GM21825 (cell line): ENCODE measurements around the gene GRID2.
"Not testable (repeated sequence)": the region's sequence is repeated elsewhere in the genome, so short reads cannot be mapped to it uniquely, and the experiment has no call there.

Experiments
- ATAC-seq: cut with Tn5 transposase; IDR thresholded peaks from one replicate; pipeline ENCODE4 v1.9.1; 2021; ENCODE audit warnings: mild to moderate bottlenecking, moderate library complexity; ENCODE audit not compliant: unreplicated experiment

GRID2 gene

DNA sequence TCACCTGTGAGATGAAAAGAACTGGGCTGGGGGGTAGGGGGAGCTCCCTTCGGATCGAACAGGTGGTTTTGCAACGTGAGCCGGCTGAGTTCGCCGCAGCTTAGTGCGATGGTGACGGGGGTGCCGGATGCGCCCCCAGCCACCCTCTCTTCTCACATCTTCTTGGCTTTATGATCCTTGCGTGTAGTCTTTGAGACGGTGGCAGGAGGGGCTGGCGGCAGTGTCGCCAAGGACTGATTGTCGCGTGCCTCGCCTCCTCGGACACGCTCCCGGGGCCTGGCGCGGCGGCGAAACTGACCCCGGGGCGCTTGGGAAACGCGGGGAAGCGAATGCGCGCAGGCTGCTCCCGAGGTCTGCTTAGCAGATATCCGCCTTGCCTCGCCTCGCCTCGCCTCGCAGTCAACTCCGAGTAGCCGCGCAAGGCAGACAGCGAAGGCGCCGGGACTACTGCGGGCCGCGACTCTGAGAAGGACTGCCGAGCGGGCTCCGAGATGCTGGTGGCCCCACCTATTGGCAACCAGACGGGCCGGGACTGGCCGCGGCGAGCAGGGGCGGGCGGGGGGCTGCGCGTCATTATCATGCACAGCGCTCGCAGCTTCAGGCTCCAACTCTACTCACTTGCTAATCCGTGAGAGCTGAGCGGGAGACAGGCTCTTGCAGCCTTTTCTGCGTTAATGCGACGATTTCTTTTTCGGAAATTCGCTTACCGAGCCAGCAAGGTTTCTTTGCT lies 1.5 kb downstream of the GRID2 start:
- no peak for ATAC-seq

DNA sequence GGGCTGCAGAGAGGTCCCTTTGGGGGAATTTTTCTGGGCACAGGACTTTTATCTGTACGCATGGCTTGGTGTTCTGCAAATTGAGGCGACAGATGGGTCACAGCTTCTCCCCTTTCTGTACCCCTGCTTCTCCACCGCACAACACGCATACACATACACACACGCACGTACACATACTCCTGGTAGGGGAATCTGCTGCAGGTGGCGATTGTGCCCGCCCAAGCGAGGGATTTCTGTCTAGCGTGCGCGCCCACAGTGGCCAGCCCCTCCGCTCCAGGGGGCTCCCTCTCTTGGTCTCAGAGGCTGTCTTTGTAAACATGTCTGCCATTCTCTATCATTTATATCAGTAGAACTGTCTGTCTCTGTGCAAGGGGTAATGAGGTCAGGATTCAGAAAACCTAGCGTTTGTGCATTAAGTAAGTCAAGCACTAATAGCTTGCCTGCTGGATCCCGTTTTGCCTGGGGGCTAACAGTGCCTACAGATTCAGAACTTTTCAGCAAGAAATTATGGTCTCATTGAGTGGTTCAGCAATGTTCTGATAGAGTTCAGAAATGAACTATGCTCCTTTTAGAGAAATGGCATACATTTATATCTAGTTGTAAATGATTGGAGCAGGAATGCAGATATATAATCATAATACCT lies 2.2 kb downstream of the GRID2 start:
- no peak for ATAC-seq

DNA sequence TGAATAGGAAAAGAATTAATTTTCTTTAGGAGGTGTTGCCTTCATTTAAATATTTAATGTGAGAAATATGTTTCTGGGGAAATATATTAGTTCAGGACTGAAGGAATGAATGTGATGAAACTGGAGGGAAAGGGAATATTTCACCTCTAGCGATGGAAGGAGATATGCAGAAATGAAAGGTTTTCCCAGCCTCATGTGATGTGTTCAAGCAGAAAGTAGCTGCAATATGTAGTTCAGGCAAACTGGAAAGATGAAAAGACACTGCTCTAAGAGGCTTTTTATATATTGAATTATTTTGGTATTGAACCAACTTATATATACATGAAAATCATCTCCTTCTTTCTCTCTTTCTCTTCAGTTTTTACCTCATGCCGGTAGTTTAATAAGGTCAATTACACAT lies 3.4 kb downstream of the GRID2 start:
- ATAC-seq = no peak

DNA sequence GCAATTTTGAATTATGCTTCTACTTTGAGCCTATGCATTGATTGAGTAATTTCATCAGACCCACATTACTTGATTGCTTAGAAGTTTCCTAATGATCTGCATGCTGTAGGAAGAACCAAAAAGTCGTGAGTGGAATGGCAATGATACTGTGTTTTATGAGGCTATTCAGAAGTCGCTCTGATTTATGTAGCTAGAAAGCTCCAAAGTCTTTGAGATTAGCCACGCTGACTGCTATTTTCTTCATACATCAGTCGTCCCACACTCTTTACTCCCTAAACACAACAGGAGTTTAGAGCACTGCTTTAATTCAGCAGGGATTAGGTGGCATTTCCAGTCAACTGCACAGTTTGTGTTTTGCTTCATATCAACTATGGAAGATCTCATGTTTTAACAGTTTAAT lies 4.1 kb downstream of the GRID2 start:
- no peak for ATAC-seq

DNA sequence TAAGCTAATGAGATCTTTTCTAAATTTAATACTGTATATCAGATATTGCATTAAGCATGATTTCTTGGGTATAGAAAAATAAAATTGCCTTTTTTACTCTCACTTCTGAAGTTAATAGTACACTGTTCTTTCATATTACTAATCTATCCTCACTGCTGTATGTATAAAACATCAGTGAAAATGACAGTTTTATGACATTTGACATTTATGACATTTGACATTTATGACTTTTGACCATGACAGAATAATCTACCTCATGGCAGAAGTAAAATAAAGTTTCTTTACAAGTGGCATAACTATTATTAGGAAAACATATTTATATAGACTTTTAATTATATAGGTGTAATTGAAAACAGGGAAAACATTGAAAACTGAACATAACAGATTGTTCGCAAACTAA lies 13.3 kb downstream of the GRID2 start:
- ATAC-seq = no peak

DNA sequence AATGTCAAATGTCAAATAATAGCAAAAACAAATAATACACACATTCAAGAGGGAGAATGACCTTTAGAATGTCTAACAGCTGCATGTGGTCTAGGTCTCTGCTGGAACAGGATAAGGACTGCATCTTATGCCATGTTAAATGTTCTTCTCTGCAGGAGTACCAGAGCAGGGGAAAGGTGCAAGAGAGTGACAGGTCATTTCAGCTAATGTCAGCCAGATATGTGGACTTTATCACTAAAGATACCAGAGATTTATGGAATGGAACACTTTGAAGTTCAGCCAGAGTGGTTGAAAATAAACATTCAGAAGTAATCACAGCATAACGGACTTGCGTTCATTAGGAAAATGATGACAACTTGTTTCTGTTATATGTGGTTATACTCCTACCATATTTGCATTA lies 24.3 kb downstream of the GRID2 start:
- ATAC-seq = no peak

DNA sequence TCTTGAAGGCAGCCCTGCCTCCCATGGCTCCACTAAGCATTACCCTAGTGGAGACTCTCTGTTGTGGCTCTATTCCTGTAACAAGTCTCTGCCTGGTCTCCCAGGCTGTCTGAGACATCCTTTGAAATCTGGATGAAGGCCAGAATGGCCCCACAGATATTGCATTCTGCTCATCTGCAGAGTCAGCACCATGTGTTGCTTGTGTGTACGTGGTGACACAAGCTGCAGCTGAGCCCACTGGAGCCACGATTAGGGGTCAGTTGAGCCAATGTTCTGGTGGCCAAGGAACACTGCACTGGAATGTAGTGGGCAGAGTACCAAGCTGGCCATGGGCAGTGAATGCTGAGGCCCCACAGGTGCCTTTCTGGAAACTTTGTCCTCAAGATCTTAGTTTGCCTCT lies 29.2 kb downstream of the GRID2 start:
- ATAC-seq = no peak

DNA sequence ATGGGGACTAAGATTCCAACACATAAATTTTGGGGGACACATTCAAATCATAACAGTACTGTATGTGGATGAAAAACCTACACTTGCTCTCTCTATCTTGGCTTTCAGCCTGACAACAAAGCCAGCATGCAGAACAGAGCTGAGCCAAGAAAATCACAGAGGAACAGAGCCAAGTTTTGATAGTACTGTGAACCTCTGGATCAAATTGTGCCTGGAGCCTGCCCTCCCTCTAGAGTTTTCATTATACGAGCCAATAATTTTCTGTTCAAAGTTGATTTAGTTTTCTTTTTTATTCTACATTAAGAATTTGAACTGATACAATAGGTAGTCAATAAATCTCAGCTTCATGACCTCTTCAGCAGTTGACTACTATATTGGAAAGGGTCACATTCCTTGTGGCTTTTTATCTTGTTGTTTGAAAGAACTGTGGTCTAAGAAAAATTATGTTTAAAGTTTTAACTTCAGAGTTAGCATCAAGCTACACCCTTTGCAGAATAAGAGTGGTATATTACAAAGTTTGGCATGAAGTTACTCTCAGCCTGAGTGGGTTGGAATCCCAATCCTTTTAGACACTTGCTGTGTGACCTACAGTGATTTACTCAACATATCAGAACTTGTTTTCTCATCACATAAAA lies 31.1 kb downstream of the GRID2 start:
- no peak for ATAC-seq

DNA sequence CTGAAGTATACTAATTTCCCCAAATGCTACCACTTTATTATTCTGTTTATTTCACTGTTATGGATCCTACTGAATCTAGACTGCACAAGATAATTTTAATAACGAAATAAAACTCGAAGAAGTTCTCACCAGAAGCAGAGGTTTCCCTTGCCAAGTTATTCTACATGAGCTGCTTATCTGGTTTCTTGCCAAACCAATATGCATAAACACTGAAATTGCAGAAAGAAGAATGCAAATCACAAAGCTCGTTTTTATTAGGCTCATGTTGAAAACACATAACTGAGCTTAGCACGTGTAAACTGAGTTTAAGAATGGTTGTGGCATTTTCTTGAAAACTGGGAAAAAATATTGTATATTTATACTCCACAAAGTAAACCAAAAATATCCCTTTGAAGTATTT lies 35.9 kb downstream of the GRID2 start:
- ATAC-seq = no peak

DNA sequence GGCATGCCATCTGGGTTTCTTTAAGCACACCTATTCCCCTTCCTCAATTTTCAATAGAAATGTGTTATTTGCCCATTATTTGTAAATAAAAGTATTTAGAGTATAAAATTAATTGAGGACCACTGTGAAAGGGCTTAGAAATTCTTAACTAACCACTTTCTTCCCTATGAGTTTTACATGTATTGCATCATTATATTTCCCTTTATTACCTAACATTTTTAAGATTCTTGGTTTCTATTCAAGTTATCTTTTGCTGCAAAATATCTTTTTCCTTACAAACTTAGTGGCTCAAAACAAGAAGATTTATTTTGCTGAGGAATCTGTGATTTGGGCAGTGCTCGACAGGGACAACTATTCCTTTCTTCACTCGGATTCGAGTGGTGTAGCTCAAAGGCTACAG lies 40.5 kb downstream of the GRID2 start:
- ATAC-seq = no peak

DNA sequence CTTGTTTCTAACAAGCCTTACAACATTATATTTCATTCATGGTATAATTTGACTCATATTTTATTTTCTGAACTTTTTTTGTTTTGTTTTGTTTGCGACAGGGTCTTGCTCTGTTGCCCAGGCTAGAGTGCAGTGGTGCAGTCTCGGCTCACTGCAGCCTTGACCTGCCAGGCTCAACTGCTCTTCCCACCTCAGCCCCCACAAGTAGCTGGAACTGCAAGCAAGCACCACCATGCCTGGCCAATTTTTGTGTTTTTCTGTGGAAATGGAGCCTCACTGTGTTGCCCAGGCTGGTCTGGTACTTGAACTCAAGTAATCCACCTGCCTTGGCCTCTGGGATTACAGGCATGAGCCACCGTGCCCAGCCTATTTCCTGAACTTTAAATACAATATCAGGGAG lies 42.5 kb downstream of the GRID2 start:
- no peak for ATAC-seq

DNA sequence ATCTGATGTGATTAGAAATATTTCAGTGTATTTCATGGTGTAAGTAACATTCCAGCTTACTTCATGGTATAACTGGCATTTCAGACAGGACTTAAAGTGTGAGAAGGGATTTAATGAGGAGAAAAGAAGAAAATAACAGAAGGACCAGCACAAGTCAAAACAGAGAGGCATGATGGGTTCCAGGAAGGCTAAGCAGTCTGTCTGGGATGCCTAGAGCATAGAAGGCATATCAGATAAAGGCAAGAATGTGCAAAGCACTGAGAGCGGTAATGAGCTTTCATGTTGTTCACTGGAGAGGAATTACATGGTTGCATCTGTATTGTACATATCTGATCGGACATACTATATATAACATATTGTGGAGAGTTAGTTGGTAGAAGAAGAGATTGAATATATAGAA lies 54.2 kb downstream of the GRID2 start:
- no peak for ATAC-seq

DNA sequence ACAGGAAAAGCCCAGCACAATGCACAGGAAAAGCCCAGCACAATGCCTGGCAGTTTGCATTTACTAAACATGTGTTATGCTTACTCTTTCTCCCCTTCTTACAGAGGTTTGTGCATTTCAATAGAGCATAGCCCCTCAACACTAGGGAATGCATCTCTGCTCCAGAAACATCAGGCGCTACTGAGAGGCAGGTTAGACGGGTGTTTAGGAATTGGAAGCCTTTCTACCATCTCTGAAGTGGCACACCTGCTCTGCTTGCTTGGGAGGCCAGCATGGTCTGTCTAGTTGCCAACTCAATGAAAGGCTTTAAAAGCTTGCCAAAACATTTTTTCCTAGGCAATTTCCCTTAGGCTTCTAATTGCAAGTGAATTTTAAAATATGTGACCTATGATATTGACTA lies 55.7 kb downstream of the GRID2 start:
- ATAC-seq = no peak

DNA sequence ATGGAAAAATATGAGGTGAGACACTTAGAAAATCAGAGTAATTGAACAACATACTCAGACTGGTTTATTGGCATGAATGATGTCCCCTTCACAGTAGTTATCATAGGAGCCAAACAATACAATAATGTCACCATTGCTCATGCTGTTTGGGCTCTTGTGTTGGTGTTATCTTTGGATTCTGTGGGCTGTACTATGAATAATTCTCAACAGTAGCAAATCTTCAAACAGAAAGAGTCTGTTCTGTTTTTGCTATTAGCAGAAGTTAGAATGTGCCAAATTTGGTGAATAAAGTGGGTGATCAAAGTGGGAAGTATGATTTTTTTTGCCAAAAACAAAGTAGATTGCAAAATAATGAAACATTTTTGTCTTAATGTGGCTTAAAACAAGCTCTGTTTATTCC lies 58.3 kb downstream of the GRID2 start:
- ATAC-seq = no peak

DNA sequence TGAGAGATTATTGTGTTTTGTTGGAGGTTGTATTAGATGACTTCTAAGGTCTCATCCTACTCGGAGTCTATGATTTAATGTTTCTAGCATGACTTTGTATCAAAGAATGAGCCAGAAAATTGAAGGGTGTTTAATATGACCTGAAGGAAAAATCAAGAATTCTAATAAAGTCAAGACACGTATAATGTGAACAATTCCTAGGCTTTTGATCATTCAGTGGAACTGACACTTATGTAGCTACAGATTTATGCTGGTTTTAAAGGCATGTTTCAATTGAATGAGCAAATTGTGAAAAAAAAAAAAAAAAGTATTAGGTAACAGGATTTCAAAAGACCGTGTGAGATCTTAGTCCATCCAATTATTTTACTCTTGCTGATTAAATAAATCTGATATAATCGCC lies 64.9 kb downstream of the GRID2 start:
- ATAC-seq = no peak

DNA sequence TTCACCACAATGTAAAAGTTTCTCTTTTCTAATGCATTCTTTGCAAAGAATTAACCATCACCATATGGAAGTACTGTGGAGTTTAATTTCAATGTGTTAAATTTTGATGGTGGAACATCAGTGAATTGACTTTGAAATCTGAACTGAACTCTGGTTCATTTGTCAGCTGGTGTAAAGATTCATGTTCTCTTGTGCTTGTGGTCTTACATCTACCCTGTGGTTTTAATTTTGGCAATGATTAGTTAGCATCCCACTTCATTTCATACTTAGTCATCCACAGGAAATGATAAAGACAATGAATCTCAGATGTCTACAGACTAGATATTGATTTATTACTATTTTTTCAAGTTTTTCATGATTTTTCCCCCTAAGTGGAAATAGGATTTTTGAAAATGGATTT lies 77.8 kb downstream of the GRID2 start:
- ATAC-seq = no peak

DNA sequence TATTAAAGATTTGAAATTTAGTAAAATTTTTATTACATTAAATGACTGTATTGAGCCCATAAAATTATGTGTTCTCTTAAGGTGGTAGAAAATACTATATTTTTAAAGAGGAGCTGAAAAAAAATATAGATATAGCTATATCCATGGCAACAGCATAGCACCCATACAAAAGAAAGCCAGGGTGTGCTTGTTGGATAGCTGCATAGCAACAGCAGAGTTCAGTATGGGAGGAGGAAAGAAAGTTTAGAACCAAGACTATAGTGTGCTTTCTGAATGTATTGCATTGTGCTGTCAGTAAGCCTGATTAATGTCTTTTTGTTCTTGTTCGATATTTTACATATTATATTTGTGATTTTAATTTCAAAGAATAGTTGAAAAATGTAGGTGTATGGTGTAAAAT lies 78.4 kb downstream of the GRID2 start:
- ATAC-seq = no peak

DNA sequence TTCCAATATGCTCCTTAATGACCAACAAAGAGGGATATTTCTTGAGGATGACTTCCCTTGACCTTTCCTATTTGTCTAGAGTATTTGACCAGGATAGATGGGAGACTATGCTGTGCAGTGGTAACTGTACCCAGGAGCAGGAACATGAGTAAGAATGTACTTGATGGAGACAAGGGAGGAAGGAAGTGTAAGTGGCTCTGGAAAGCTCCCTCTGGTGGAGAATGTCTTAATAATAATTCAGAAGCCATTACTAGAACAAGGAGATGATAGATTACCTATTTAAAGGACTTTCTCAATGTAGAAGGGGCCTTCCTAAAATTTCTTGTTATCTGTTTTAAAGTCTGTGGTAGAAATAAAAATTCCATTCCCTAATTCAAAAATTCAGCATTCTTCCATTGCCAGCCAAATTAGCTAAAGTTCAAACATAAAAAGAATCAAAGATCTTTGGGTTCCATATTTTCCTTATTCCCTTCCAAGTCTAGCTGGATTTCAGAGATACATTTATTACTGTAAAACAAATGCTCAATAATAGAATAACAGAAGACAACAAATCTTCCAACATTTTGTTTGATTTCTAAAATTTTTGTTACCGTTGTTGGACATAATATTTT lies 83.8 kb downstream of the GRID2 start:
- ATAC-seq = peak; percentile 65

DNA sequence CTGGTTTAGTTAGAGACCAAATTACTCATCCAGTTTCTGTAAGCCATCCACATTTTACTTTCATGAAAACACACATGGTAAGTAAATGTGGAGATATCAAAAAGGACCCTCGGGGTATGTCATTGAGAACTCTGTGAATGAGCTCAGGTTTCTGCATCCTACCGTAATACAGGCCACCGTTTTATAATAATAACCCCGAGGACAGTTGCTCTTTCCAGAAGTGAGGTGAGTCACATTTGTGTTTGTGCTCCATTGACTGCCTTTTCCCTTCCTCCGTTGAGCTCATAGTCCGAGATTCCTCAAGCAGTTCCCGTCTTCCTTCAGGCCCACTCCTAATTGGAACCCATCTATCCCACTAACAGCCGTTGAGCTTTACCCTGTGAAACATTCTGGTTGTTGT lies 95.3 kb downstream of the GRID2 start:
- no peak for ATAC-seq

DNA sequence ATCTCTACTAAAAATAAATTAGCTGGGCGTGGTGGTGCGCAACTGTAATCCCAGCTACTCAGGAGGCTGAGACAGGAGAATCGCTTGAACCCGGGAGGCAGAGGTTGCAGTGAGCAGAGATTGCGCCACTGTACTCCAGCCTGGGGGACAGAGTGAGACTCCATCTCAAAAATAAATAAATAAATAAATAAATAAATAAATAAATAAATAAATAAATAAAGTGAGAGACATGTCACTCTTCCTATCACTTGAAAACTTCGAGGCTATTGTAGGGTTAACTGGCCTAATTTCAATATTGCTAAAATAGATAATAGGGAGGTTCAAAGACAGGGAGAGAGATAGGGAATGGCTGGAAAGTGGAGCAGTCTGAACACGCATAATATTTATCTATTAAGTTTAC lies 99.8 kb downstream of the GRID2 start:
- ATAC-seq = not testable (repeated sequence)

DNA sequence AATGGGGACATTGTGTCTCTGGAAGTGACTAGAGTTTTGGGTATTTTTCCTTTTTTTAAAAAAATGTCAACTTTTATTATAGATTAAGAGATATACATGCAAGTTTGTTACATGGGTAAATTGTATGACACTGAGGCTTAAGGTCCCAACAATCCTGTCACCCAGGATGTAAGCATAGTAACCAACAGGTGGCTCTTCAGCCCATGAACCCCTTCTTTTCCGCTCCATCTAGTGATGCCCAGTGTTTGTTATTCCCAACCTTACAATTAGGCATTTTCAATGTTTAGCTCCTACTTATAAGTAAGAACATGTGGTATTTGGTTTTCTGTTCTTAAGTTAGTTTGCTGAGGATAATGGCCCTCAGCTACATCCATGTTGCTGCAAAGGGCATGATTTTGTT lies 102.7 kb downstream of the GRID2 start:
- no peak for ATAC-seq

DNA sequence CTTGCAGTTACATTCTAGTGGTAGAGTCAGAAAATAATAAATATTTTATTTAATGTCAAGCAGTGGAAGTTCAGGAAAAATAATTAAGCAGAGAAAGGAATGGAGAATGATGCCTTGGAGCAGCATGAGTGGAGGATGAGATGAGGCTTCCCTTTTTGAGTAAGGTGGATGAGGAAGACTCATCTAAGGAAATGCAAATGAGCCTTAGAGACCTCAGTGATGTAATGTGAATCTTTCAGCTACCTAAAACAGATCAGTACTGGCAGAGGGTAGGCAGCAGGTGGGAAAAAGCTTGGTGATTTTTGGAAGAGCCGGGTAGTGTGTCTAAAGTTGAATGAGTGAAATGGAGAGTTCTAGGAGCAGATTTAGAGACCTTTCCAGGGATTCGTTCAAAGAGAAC lies 118.2 kb downstream of the GRID2 start:
- no peak for ATAC-seq
